Embryonic facial prominence (tissue), 1 donor: ENCODE measurements around the gene WLS.

Experiments used
- DNase-seq: peaks from one replicate; pipeline ENCODE4 v3.0.0-alpha.2; 2016; ENCODE audit errors: extremely low spot score

WLS gene

GRCh38 chr1:68228851-68229250 is 3.5 kb downstream of the WLS start:
- DNase-seq: no peak

GRCh38 chr1:68227598-68227997 is 4.7 kb downstream of the WLS start:
- DNase-seq: no peak

GRCh38 chr1:68225781-68226180 is 6.5 kb downstream of the WLS start:
- no peak for DNase-seq

- DNase-seq: no peak
Observed at GRCh38 chr1:68223687-68224086, 8.6 kb downstream of the WLS start.

- no peak for DNase-seq
Observed at GRCh38 chr1:68221980-68222373, 10.3 kb downstream of the WLS start.

- DNase-seq: no peak
Observed at GRCh38 chr1:68221001-68221979, 11.0 kb downstream of the WLS start.

- no peak for DNase-seq
Observed at GRCh38 chr1:68220420-68220819, 11.9 kb downstream of the WLS start.

GRCh38 chr1:68218490-68218889 is 13.8 kb downstream of the WLS start:
- DNase-seq: no peak

- DNase-seq: no peak
Observed at GRCh38 chr1:68217618-68218017, 14.7 kb downstream of the WLS start.

- DNase-seq: no peak
Observed at GRCh38 chr1:68217060-68217554, 15.2 kb downstream of the WLS start.

GRCh38 chr1:68216089-68216772 is 16.1 kb downstream of the WLS start:
- DNase-seq: no peak

GRCh38 chr1:68213843-68214242 is 18.5 kb downstream of the WLS start:
- DNase-seq: no peak

GRCh38 chr1:68211761-68212380 is 20.5 kb downstream of the WLS start:
- no peak for DNase-seq

GRCh38 chr1:68210829-68211228 is 21.5 kb downstream of the WLS start:
- no peak for DNase-seq

- no peak for DNase-seq
Observed at GRCh38 chr1:68210027-68210426, 22.3 kb downstream of the WLS start.

- no peak for DNase-seq
Observed at GRCh38 chr1:68206848-68207689, 25.3 kb downstream of the WLS start.

GRCh38 chr1:68205794-68206358 is 26.4 kb downstream of the WLS start:
- DNase-seq: no peak

GRCh38 chr1:68204977-68205630 is 27.2 kb downstream of the WLS start:
- DNase-seq: no peak

GRCh38 chr1:68202239-68202832 is 30.0 kb downstream of the WLS start:
- DNase-seq: no peak
